Endothelial cell of umbilical vein (primary cell): Measurements from ENCODE around the gene CLDN9. TPM values are rescaled to one million over a fixed set of nuclear protein-coding genes. Genes with fewer than 3 reads are reported as not detected.

Source experiments
- BruUV-seq: library from RNA; stranded (reverse); fragments of 400-500 nt; replicated peaks from 2 replicates; lab custom pipeline; 2021; lab: Mats Ljungman, UMichigan
- CTCF ChIA-PET: fragments of 300-600, 350-600 bp; sonication (Branson Sonifier 250); formaldehyde crosslinking; loops from one replicate; lab custom pipeline; 2021; ENCODE audit warnings: antibody characterized with exemption, inconsistent platforms; lab: Charles Lee
- POLR2A ChIA-PET: fragments of 300-600, 350-600 bp; sonication (Branson Sonifier 250); formaldehyde crosslinking; loops from one replicate; lab custom pipeline; 2021; ENCODE audit warnings: antibody characterized with exemption, inconsistent platforms; lab: Charles Lee
- DNase-seq: peaks from one replicate; pipeline ENCODE4 v3.0.0-alpha.2; 2011; ENCODE audit warnings: low read depth, low spot score
- FAIRE-seq: peaks from 2 replicates; lab custom pipeline; 2011; peaks lifted over from hg19 to GRCh38; lab: Jason Lieb, UNC
- H2AFZ ChIP-seq: 2 replicates; pipeline ENCODE4 v1.6.0; 2012; ENCODE audit warnings: low read depth, low read length, control low read depth, inconsistent platforms
- H3K27ac ChIP-seq: 2 replicates; pipeline ENCODE4 v1.5.1; 2011; ENCODE audit warnings: low read depth, mild to moderate bottlenecking, control low read depth, low read length, moderate library complexity; ENCODE audit not compliant: insufficient read depth
- H3K27me3 ChIP-seq, 2 experiments: 2 replicates each; pipeline versions ENCODE4 v1.6.0 to v1.6.1; 2011; ENCODE audit warnings: low read length in 2 of 2, mixed read lengths in 1 of 2; ENCODE audit not compliant: control insufficient read depth in 2 of 2, insufficient read depth in 2 of 2
- H3K36me3 ChIP-seq, 2 experiments: 2 replicates in 1 of 2; 3 replicates in 1 of 2; pipeline ENCODE4 v1.5.1; 2011; ENCODE audit warnings: low read length in 2 of 2, mild to moderate bottlenecking in 1 of 2, moderate library complexity in 1 of 2; ENCODE audit not compliant: control insufficient read depth in 2 of 2, insufficient read depth in 2 of 2; ENCODE audit errors: extremely low read depth in 1 of 2
- H3K4me1 ChIP-seq: 3 replicates; pipeline ENCODE4 v1.5.1; 2011; ENCODE audit warnings: mild to moderate bottlenecking, low read length; ENCODE audit not compliant: control insufficient read depth, insufficient read depth; ENCODE audit errors: extremely low read depth
- H3K4me2 ChIP-seq: 2 replicates; pipeline ENCODE4 v1.6.1; 2011; ENCODE audit warnings: low read length, control low read depth, mixed read lengths; ENCODE audit not compliant: insufficient read depth
- H3K4me3 ChIP-seq, 3 experiments: fragments of 200-600 bp in 1 of 3; sonication (generic), shearing (Covaris generic) in 1 of 3; replicated peaks in 1 of 3; 2 replicates each; pipeline ENCODE4 v1.5.1; 2011 to 2016; ENCODE audit warnings: control low read depth in 3 of 3, low read length in 3 of 3, mild to moderate bottlenecking in 2 of 3, inconsistent platforms in 1 of 3, low read depth in 1 of 3, moderate library complexity in 1 of 3; ENCODE audit not compliant: insufficient read depth in 1 of 3
- H3K79me2 ChIP-seq: 2 replicates; pipeline ENCODE4 v1.6.0; 2012; ENCODE audit warnings: low read length, inconsistent platforms; ENCODE audit not compliant: control insufficient read depth, insufficient read depth
- H3K9ac ChIP-seq: replicated peaks from 2 replicates; pipeline ENCODE3; 2011; ENCODE audit warnings: low read length, control low read depth; ENCODE audit not compliant: insufficient read depth; ENCODE audit errors: extremely low read depth
- H3K9me1 ChIP-seq: replicated peaks from 3 replicates; pipeline ENCODE4 v1.6.0; 2011; ENCODE audit warnings: mild to moderate bottlenecking, low read length; ENCODE audit not compliant: control insufficient read depth, insufficient read depth; ENCODE audit errors: extremely low read depth
- H3K9me3 ChIP-seq: replicated peaks from 2 replicates; pipeline ENCODE4 v1.5.1; 2012; ENCODE audit warnings: low read length, inconsistent platforms; ENCODE audit not compliant: control insufficient read depth, insufficient read depth
- H4K20me1 ChIP-seq: replicated peaks from 2 replicates; pipeline ENCODE3; 2011; ENCODE audit warnings: mild to moderate bottlenecking, low read length; ENCODE audit not compliant: control insufficient read depth, insufficient read depth; ENCODE audit errors: extremely low read depth
- CTCF ChIP-seq, 2 donors: IDR thresholded peaks; 1 replicate in 1 of 2; 2 replicates in 1 of 2; pipeline ENCODE4 v1.5.1; 2011; ENCODE audit warnings: low read length in 2 of 2, mild to moderate bottlenecking in 2 of 2, moderate library complexity in 2 of 2, control low read depth in 1 of 2, inconsistent platforms in 1 of 2, low read depth in 1 of 2; ENCODE audit not compliant: insufficient read depth in 1 of 2; ENCODE audit errors: extremely low read depth in 1 of 2
- EZH2 ChIP-seq: IDR thresholded peaks from 2 replicates; pipeline ENCODE4 v1.6.1; 2012; ENCODE audit warnings: borderline replicate concordance, low read depth, mild to moderate bottlenecking, moderate library complexity, low read length, inconsistent platforms; ENCODE audit not compliant: severe bottlenecking
- FOS ChIP-seq: IDR thresholded peaks from 2 replicates; pipeline ENCODE4 v1.6.1; 2011; ENCODE audit warnings: mild to moderate bottlenecking, low read length, moderate library complexity, borderline replicate concordance; ENCODE audit not compliant: insufficient read depth
- GATA2 ChIP-seq: IDR thresholded peaks from 2 replicates; pipeline ENCODE4 v1.7.0; 2011; ENCODE audit warnings: low read depth, mild to moderate bottlenecking, moderate library complexity, mixed read lengths, low read length; ENCODE audit not compliant: insufficient read length, insufficient read depth
- JUN ChIP-seq: IDR thresholded peaks from 2 replicates; pipeline ENCODE4 v1.6.1; 2011; ENCODE audit warnings: borderline replicate concordance, low read depth; ENCODE audit not compliant: insufficient read length, insufficient read depth
- MYC ChIP-seq: IDR thresholded peaks from one replicate; pipeline ENCODE4 v1.6.1; 2011; ENCODE audit warnings: mild to moderate bottlenecking, low read depth, low read length
- POLR2A ChIP-seq: IDR thresholded peaks from 2 replicates; pipeline ENCODE4 v1.6.1; 2012; ENCODE audit warnings: low read depth, mild to moderate bottlenecking, control low read depth, low read length
- dilution Hi-C: fragments of 300-500 bp; cut with MboI; formaldehyde crosslinking; loops from one replicate; pipeline ENCODE4 v1.15.0; 2019; ENCODE audit warnings: low sequenced_read_pairs; ENCODE audit not compliant: extremely low pct_ligation_motif_present
- intact Hi-C: fragments of 100-400 bp; cut with micrococcal nuclease; formaldehyde crosslinking; loops from one replicate; pipeline ENCODE4 v1.10.0; 2022
- polyA plus RNA-seq, 4 experiments: library from polyadenylated mRNA; depleted of rRNA in 3 of 4; stranded (reverse) in 3 of 4; unstranded in 1 of 4; fragments of >200 nt; gene quantifications; 2 replicates each; pipeline versions ENCODE4 v1.2.1 to v1.2.3, GENCODE V29; 2011 to 2012; ENCODE audit warnings: missing spikeins in 1 of 4
- total RNA-seq: library from RNA; stranded (reverse); gene quantifications from 2 replicates; pipeline ENCODE4 v1.2.3, GENCODE V29; 2021

Gene CLDN9
- total and polyA plus RNA-seq, 2 donors (not counting 3 experiments of a cell fraction or from before 2014, with no cell fraction given): 0.06 TPM; not detected in 1

- no peaks in the 10 kb centered on the region for H3K79me2 ChIP-seq
- CTCF ChIA-PET: interaction anchor here (1.3 kb wide), 1 partner anchor 17 kb away, joined by 7 read pairs; no protein-coding TSS in a partner anchor
- H3K9ac ChIP-seq: no peak overlapping the region
- no peaks in the 10 kb centered on the region for H4K20me1 ChIP-seq
- BruUV-seq: no TSS peak
- H2AFZ ChIP-seq: no peak overlapping the region
- dilution Hi-C loops: no loop called here
- FAIRE-seq: no peak
- DNase-seq: no peak
- TF ChIP-seq EZH2 (no peak), CTCF (IDR thresholded peaks at IDR 0.05; ENCODE audit: extremely low read depth in 1 of 2, insufficient read depth in 1 of 2, low read depth in 1 of 2, low read length in 2 of 2) (no peak), FOS (no peak), POLR2A (no peak), GATA2 (no peak), JUN (no peak), MYC (no peak)
- POLR2A ChIA-PET: no interaction called here
- no peak overlapping the region for H3K4me2 ChIP-seq
- H3K9me1 ChIP-seq: no peaks in the 10 kb centered on the region
- no peaks in the 10 kb centered on the region for H3K4me1 ChIP-seq
- intact Hi-C loops: no loop called here
- no peaks in the 10 kb centered on the region for H3K36me3 ChIP-seq
- H3K27me3 ChIP-seq: peaks cover 21 to 22% of the 10 kb centered on the region in 2 experiments
- no peak overlapping the region for H3K4me3 ChIP-seq
- H3K27ac ChIP-seq: no peak overlapping the region
- H3K9me3 ChIP-seq: no peaks in the 10 kb centered on the region
These were observed 2.2 kb downstream of the CLDN9 start for GRCh38 chr16:3014971-3015370.
